SK-N-SH treated with all-trans-retinoic acid at 6 μM for 48 hours (cell line): ENCODE measurements around the gene BTAF1.

Experiments used
- ATAC-seq: fragments of 200-7000 bp; cut with Tn5 transposase; 3 replicates; pipeline ENCODE4 v1.9.1; 2020; ENCODE audit warnings: mild to moderate bottlenecking, moderate library complexity
- ARNTL ChIP-seq: fragments of 450-650 bp; formaldehyde crosslinking; IDR thresholded peaks from 2 replicates; pipeline ENCODE4 v1.5.0; 2020; ENCODE audit warnings: low read depth, mild to moderate bottlenecking, moderate library complexity, borderline replicate concordance
- BACH2 ChIP-seq: fragments of 250-450 bp; sonication (Bioruptor Pico); IDR thresholded peaks from 2 replicates; pipeline ENCODE4 v1.9.0; 2021; ENCODE audit warnings: mild to moderate bottlenecking, borderline replicate concordance
- CSDC2 ChIP-seq: fragments of 250-450 bp; sonication (Bioruptor Pico); IDR thresholded peaks from 2 replicates; pipeline ENCODE4 v1.5.0; 2020; ENCODE audit warnings: mild to moderate bottlenecking, moderate library complexity
- CSRNP3 ChIP-seq: fragments of 250-450 bp; sonication (Bioruptor Pico); IDR thresholded peaks from 2 replicates; pipeline ENCODE4 v1.5.1; 2021; ENCODE audit warnings: mild to moderate bottlenecking, moderate library complexity
- ESRRG ChIP-seq: fragments of 250-450 bp; sonication (Bioruptor Pico); IDR thresholded peaks from 2 replicates; pipeline ENCODE4 v1.6.1; 2021; ENCODE audit warnings: mild to moderate bottlenecking
- GLIS3 ChIP-seq: fragments of 250-450 bp; sonication (Bioruptor Pico); IDR thresholded peaks from 2 replicates; pipeline ENCODE4 v1.5.0; 2020; ENCODE audit warnings: mild to moderate bottlenecking, moderate library complexity
- OSR1 ChIP-seq: fragments of 250-450 bp; sonication (Bioruptor Pico); IDR thresholded peaks from 2 replicates; pipeline ENCODE4 v1.8.0; 2022; ENCODE audit warnings: moderate library complexity, mild to moderate bottlenecking, inconsistent platforms
- POU6F1 ChIP-seq: fragments of 250-450 bp; sonication (Bioruptor Pico); IDR thresholded peaks from 2 replicates; pipeline ENCODE4 v1.8.0; 2021; ENCODE audit warnings: low read depth, mild to moderate bottlenecking, moderate library complexity, borderline replicate concordance
- PPARA ChIP-seq: fragments of 250-450 bp; sonication (Bioruptor Pico); IDR thresholded peaks from 2 replicates; pipeline ENCODE4 v1.5.0; 2020; ENCODE audit warnings: mild to moderate bottlenecking, borderline replicate concordance
- RARB ChIP-seq: fragments of 250-450 bp; sonication (Bioruptor Pico); IDR thresholded peaks from 2 replicates; pipeline ENCODE4 v1.8.0; 2021; ENCODE audit warnings: mild to moderate bottlenecking, moderate library complexity
- TOX ChIP-seq: fragments of 250-450 bp; sonication (Bioruptor Pico); IDR thresholded peaks from 2 replicates; pipeline ENCODE4 v1.8.0; 2021; ENCODE audit warnings: mild to moderate bottlenecking, moderate library complexity, borderline replicate concordance
- ZC3H10 ChIP-seq: fragments of 250-450 bp; sonication (Bioruptor Pico); IDR thresholded peaks from 2 replicates; pipeline ENCODE4 v1.5.1; 2021; ENCODE audit warnings: mild to moderate bottlenecking, moderate library complexity
- ZFP3 ChIP-seq: fragments of 250-450 bp; sonication (Bioruptor Pico); IDR thresholded peaks from 2 replicates; pipeline ENCODE4 v1.5.0; 2020; ENCODE audit warnings: mild to moderate bottlenecking, moderate library complexity
- ZFP30 ChIP-seq: fragments of 450-650 bp; formaldehyde crosslinking; IDR thresholded peaks from 2 replicates; pipeline ENCODE4 v1.5.0; 2022; ENCODE audit warnings: mild to moderate bottlenecking, moderate library complexity
- ZNF565 ChIP-seq: fragments of 450-650 bp; formaldehyde crosslinking; conservative IDR thresholded peaks from 2 replicates; pipeline ENCODE4 v1.5.0; 2020; ENCODE audit warnings: low read depth, mild to moderate bottlenecking, moderate library complexity
- ZNF70 ChIP-seq: fragments of 450-650 bp; formaldehyde crosslinking; IDR thresholded peaks from 2 replicates; pipeline ENCODE4 v1.5.0; 2020; ENCODE audit warnings: mild to moderate bottlenecking, moderate library complexity
- ZNF8 ChIP-seq: fragments of 450-650 bp; formaldehyde crosslinking; IDR thresholded peaks from 2 replicates; pipeline ENCODE4 v1.5.0; 2020; ENCODE audit warnings: mild to moderate bottlenecking, moderate library complexity
- TF ChIP-seq, protein P1 (sequence below): fragments of 250-450 bp; sonication (Bioruptor Pico); IDR thresholded peaks from 2 replicates; pipeline ENCODE4 v1.8.0; 2020; ENCODE audit warnings: mild to moderate bottlenecking, moderate library complexity, borderline replicate concordance
- TF ChIP-seq, protein P2 (sequence below): fragments of 250-450 bp; sonication (Bioruptor Pico); IDR thresholded peaks from 2 replicates; pipeline ENCODE4 v1.5.1; 2020; ENCODE audit warnings: low read depth, mild to moderate bottlenecking, moderate library complexity
- TF ChIP-seq, protein P3 (sequence below): fragments of 250-450 bp; sonication (Bioruptor Pico); IDR thresholded peaks from 2 replicates; pipeline ENCODE4 v1.5.0; 2020; ENCODE audit warnings: mild to moderate bottlenecking, moderate library complexity

BTAF1 gene

DNA sequence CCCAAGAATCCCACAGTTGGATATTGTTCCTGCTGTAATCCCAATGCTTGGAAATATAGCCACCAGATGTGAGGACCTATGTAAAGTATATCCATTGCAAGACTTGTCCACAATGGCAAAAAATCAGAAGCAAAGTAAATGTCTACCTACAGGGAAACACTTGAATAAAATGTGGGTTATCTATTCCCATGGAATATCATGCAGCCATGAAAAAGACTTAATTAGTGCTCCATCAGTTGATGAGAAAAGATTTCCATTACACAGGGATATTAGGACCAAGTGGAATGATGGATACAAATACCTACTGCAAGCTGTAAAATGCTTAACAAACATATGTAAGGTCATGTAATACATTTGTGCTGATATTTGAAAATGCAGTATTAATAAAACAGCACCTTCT, 131.2 kb downstream of the BTAF1 start:
- TF ChIP-seq ZNF565 (no peak), POU6F1 (CRISPR knock-in tag) (no peak), RARB (no peak), CSDC2 (no peak), ARNTL (CRISPR knock-in tag) (no peak), PPARA (CRISPR knock-in tag) (no peak), BACH2 (CRISPR knock-in tag) (no peak), ZFP30 (no peak), GLIS3 (CRISPR knock-in tag) (no peak)
- TF ChIP-seq, protein P1, sequence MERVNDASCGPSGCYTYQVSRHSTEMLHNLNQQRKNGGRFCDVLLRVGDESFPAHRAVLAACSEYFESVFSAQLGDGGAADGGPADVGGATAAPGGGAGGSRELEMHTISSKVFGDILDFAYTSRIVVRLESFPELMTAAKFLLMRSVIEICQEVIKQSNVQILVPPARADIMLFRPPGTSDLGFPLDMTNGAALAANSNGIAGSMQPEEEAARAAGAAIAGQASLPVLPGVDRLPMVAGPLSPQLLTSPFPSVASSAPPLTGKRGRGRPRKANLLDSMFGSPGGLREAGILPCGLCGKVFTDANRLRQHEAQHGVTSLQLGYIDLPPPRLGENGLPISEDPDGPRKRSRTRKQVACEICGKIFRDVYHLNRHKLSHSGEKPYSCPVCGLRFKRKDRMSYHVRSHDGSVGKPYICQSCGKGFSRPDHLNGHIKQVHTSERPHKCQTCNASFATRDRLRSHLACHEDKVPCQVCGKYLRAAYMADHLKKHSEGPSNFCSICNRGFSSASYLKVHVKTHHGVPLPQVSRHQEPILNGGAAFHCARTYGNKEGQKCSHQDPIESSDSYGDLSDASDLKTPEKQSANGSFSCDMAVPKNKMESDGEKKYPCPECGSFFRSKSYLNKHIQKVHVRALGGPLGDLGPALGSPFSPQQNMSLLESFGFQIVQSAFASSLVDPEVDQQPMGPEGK (CRISPR knock-in tag), result no peak
- ATAC-seq, result no peak

DNA sequence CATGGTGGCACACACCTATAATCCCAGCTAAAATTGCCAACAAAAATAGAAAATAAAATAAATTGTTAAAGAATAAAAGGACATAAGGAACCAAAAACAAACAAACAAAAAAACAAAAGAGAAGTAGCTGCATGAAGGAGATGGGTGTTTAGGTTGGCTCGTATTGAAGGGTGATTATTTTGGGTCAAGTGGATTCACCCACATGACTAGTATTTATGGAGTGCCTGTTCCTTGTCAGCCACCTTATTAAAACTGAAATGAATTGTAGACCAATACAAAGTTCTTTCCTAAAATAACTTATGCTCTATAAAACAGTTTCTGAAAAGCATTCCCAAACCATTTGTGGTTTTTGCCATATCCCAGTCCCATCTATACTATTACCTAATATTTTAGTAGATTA, 138.7 kb downstream of the BTAF1 start:
- no peak for ATAC-seq

More for the DNA sequence above, 138.7 kb downstream of the BTAF1 start:
- TF ChIP-seq, protein P1 (CRISPR knock-in tag), result no peak
- TF ChIP-seq ZNF8 (CRISPR knock-in tag) (no peak), RARB (no peak), CSRNP3 (CRISPR knock-in tag) (no peak), ESRRG (CRISPR knock-in tag) (no peak), OSR1 (CRISPR knock-in tag) (no peak), ZFP3 (CRISPR knock-in tag) (no peak), TOX (no peak), ZFP30 (no peak), PPARA (CRISPR knock-in tag) (no peak), ZNF565 (no peak), ZC3H10 (CRISPR knock-in tag) (no peak), ZNF70 (CRISPR knock-in tag) (no peak), GLIS3 (CRISPR knock-in tag) (no peak)
- TF ChIP-seq, protein P2, sequence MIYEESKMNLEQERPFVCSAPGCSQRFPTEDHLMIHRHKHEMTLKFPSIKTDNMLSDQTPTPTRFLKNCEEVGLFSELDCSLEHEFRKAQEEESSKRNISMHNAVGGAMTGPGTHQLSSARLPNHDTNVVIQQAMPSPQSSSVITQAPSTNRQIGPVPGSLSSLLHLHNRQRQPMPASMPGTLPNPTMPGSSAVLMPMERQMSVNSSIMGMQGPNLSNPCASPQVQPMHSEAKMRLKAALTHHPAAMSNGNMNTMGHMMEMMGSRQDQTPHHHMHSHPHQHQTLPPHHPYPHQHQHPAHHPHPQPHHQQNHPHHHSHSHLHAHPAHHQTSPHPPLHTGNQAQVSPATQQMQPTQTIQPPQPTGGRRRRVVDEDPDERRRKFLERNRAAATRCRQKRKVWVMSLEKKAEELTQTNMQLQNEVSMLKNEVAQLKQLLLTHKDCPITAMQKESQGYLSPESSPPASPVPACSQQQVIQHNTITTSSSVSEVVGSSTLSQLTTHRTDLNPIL (CRISPR knock-in tag), result no peak
- TF ChIP-seq, protein P3, sequence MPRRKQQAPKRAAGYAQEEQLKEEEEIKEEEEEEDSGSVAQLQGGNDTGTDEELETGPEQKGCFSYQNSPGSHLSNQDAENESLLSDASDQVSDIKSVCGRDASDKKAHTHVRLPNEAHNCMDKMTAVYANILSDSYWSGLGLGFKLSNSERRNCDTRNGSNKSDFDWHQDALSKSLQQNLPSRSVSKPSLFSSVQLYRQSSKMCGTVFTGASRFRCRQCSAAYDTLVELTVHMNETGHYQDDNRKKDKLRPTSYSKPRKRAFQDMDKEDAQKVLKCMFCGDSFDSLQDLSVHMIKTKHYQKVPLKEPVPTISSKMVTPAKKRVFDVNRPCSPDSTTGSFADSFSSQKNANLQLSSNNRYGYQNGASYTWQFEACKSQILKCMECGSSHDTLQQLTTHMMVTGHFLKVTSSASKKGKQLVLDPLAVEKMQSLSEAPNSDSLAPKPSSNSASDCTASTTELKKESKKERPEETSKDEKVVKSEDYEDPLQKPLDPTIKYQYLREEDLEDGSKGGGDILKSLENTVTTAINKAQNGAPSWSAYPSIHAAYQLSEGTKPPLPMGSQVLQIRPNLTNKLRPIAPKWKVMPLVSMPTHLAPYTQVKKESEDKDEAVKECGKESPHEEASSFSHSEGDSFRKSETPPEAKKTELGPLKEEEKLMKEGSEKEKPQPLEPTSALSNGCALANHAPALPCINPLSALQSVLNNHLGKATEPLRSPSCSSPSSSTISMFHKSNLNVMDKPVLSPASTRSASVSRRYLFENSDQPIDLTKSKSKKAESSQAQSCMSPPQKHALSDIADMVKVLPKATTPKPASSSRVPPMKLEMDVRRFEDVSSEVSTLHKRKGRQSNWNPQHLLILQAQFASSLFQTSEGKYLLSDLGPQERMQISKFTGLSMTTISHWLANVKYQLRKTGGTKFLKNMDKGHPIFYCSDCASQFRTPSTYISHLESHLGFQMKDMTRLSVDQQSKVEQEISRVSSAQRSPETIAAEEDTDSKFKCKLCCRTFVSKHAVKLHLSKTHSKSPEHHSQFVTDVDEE (CRISPR knock-in tag), result no peak
